Naive thymus-derived CD4-positive, alpha-beta T cell (primary cell): ENCODE results near the gene CMC1. TPM values are rescaled to one million over a fixed set of nuclear protein-coding genes. Genes with fewer than 3 reads are reported as not detected.

Source experiments
- ATAC-seq: fragments of 150-1000 bp; cut with Tn5 transposase; 2 replicates; pipeline ENCODE4 v1.10.0; 2021; ENCODE audit warnings: mild to moderate bottlenecking, moderate library complexity
- CTCF ChIA-PET: fragments of 350-600 bp; sonication (Branson Sonifier 250); formaldehyde crosslinking; loops from one replicate; lab custom pipeline; 2021; ENCODE audit warnings: antibody characterized with exemption; lab: Charles Lee
- POLR2A ChIA-PET: fragments of 350-600 bp; sonication (Branson Sonifier 250); formaldehyde crosslinking; loops from one replicate; lab custom pipeline; 2021; ENCODE audit warnings: antibody characterized with exemption, inconsistent platforms; lab: Charles Lee
- DNase-seq, 9 donors: peaks; one replicate each; pipeline versions ENCODE4 v3.0.0 to v3.0.0-alpha.2; 2020 to 2022; ENCODE audit warnings: mixed read lengths in 1 of 9
- H3K27ac ChIP-seq: one replicate; pipeline ENCODE4 v1.7.0; 2013; ENCODE audit warnings: mild to moderate bottlenecking, low read depth, low read length, moderate library complexity
- H3K27me3 ChIP-seq, 2 donors: one replicate each; pipeline ENCODE4 v1.7.0; 2013; ENCODE audit warnings: low read length in 2 of 2, mild to moderate bottlenecking in 2 of 2, moderate library complexity in 2 of 2; ENCODE audit not compliant: control insufficient read depth in 2 of 2, insufficient read depth in 2 of 2
- H3K36me3 ChIP-seq, 3 experiments: 1 replicate in 2 of 3; 2 replicates in 1 of 3; pipeline ENCODE4 v1.7.0; 2013; ENCODE audit warnings: low read length in 3 of 3, mild to moderate bottlenecking in 3 of 3, moderate library complexity in 1 of 3; ENCODE audit not compliant: insufficient read depth in 3 of 3, control insufficient read depth in 2 of 3
- H3K4me1 ChIP-seq, 2 donors: one replicate each; pipeline ENCODE4 v1.7.0; 2013; ENCODE audit warnings: low read length in 2 of 2, mild to moderate bottlenecking in 2 of 2, moderate library complexity in 1 of 2; ENCODE audit not compliant: control insufficient read depth in 2 of 2, insufficient read depth in 2 of 2
- H3K4me3 ChIP-seq: 2 replicates; pipeline ENCODE4 v1.7.0; 2013; ENCODE audit warnings: mild to moderate bottlenecking, low read length
- H3K9me3 ChIP-seq, 3 experiments: 1 replicate in 2 of 3; 2 replicates in 1 of 3; pipeline ENCODE4 v1.7.0; 2013; ENCODE audit warnings: low read length in 3 of 3; ENCODE audit not compliant: control insufficient read depth in 2 of 3
- H3K27ac Mint-ChIP-seq, 9 donors: one replicate each; pipeline ENCODE4 v1.8.0; 2020 to 2022; ENCODE audit warnings: mixed read lengths in 9 of 9, mild to moderate bottlenecking in 8 of 9, moderate library complexity in 5 of 9, inconsistent platforms in 2 of 9
- H3K27me3 Mint-ChIP-seq, 5 donors: one replicate each; pipeline ENCODE4 v1.8.0; 2021 to 2022; ENCODE audit warnings: mixed read lengths in 5 of 5, mild to moderate bottlenecking in 1 of 5
- H3K36me3 Mint-ChIP-seq, 5 donors: one replicate each; pipeline ENCODE4 v1.8.0; 2020 to 2022; ENCODE audit warnings: mixed read lengths in 5 of 5, mild to moderate bottlenecking in 3 of 5, inconsistent platforms in 1 of 5
- H3K4me1 Mint-ChIP-seq, 7 donors: one replicate each; pipeline ENCODE4 v1.8.0; 2020 to 2022; ENCODE audit warnings: mixed read lengths in 7 of 7, mild to moderate bottlenecking in 3 of 7, inconsistent platforms in 1 of 7
- H3K4me3 Mint-ChIP-seq, 10 donors: one replicate each; pipeline ENCODE4 v1.8.0; 2020 to 2022; ENCODE audit warnings: mild to moderate bottlenecking in 10 of 10, mixed read lengths in 10 of 10, moderate library complexity in 6 of 10, inconsistent platforms in 2 of 10
- H3K9me3 Mint-ChIP-seq, 11 donors: one replicate each; pipeline ENCODE4 v1.8.0; 2020 to 2022; ENCODE audit warnings: mixed read lengths in 11 of 11, mild to moderate bottlenecking in 4 of 11, inconsistent platforms in 1 of 11, moderate library complexity in 1 of 11
- intact Hi-C, 2 donors: fragments of 100-400 bp; cut with micrococcal nuclease; formaldehyde crosslinking; loops; one replicate each; pipeline ENCODE4 v1.15.1; 2023
- polyA plus RNA-seq, 2 donors: library from polyadenylated mRNA; unstranded; fragments of 300-500 nt; fragmentation: Illumina TruSeq; gene quantifications; one replicate each; pipeline ENCODE4 v1.2.3, GENCODE V29; 2021
- total RNA-seq, 6 experiments: library from RNA in 5 of 6; stranded (reverse) in 5 of 6; gene quantifications; 1 replicate in 5 of 6; 2 replicates in 1 of 6; pipeline ENCODE4 v1.2.3 and lab custom pipeline; 2021 to 2026

The CMC1 gene
- total and polyA plus RNA-seq, 7 experiments from 2014 or later = 11.0 to 35.2 (median 15.5) TPM

GRCh38 chr3:28287046-28287445, 45.6 kb downstream of the CMC1 start:
- POLR2A ChIA-PET = no interaction called here
- Histone ChIP-seq H3K9me3 (no peaks in the 10 kb centered on the region), H3K27ac (no peak overlapping the region), H3K4me1 (peaks cover 0 to 11% of the 10 kb centered on the region in 2 donors), H3K4me3 (no peak overlapping the region), H3K27me3 (no peaks in the 10 kb centered on the region), H3K36me3 (no peaks in the 10 kb centered on the region)
- peaks cover 5 to 27% (median 13%) of the 10 kb centered on the region in 7 donors for H3K4me1 Mint-ChIP-seq
- H3K9me3 Mint-ChIP-seq = peaks cover 0 to 4% (median 0%) of the 10 kb centered on the region in 11 donors
- no peaks in the 10 kb centered on the region for H3K27me3 Mint-ChIP-seq
- no peak overlapping the region for H3K27ac Mint-ChIP-seq
- CTCF ChIA-PET = interaction anchor here (0.6 to 4.1 kb wide), 6 partner anchors 41 to 581 kb away, joined by 3 to 22 read pairs (median 6); partner anchors contain the start of gene EOMES
- no peak for ATAC-seq
- peaks cover 0 to 17% (median 12%) of the 10 kb centered on the region in 5 donors for H3K36me3 Mint-ChIP-seq
- H3K4me3 Mint-ChIP-seq = peak overlapping the region in 1 of 10 donors; percentile 66
- intact Hi-C loops = loop anchor here in 1 of 2 donors (2.0 to 5.0 kb wide), 3 partner anchors 30 to 200 kb away; no protein-coding TSS in a partner anchor
- no peak for DNase-seq

- H3K27ac ChIP-seq = no peak overlapping the region
- no peak overlapping the region for H3K27ac Mint-ChIP-seq
Observed at GRCh38 chr3:28290863-28291300, 49.5 kb downstream of the CMC1 start.

GRCh38 chr3:28291577-28291976, 50.2 kb downstream of the CMC1 start:
- ChIA-PET POLR2A (no interaction called here), CTCF (no interaction called here)
- no peak overlapping the region for H3K4me3 ChIP-seq
- peaks cover 0 to 20% of the 10 kb centered on the region in 2 donors for H3K4me1 ChIP-seq
- H3K27ac ChIP-seq = no peak overlapping the region
- no peaks in the 10 kb centered on the region for H3K27me3 Mint-ChIP-seq
- peaks cover 15 to 30% (median 23%) of the 10 kb centered on the region in 7 donors for H3K4me1 Mint-ChIP-seq
- H3K36me3 Mint-ChIP-seq = peaks cover 0 to 25% (median 12%) of the 10 kb centered on the region in 5 donors
- H3K4me3 Mint-ChIP-seq = peak overlapping the region in 1 of 10 donors; percentile 74
- H3K9me3 Mint-ChIP-seq = peaks cover 0 to 4% (median 0%) of the 10 kb centered on the region in 11 donors
- DNase-seq (no peak), ATAC-seq (no peak)
- no peaks in the 10 kb centered on the region for H3K36me3 ChIP-seq
- no peaks in the 10 kb centered on the region for H3K27me3 ChIP-seq
- peak overlapping the region in 1 of 9 donors; percentile 32 for H3K27ac Mint-ChIP-seq
- intact Hi-C loops = no loop called here
- no peaks in the 10 kb centered on the region for H3K9me3 ChIP-seq

More at GRCh38 chr3:28290863-28291300, 49.5 kb downstream of the CMC1 start:
- Histone ChIP-seq H3K27me3 (no peaks in the 10 kb centered on the region), H3K4me3 (no peak overlapping the region), H3K36me3 (no peaks in the 10 kb centered on the region), H3K4me1 (peaks cover 0 to 15% of the 10 kb centered on the region in 2 donors), H3K9me3 (no peaks in the 10 kb centered on the region)
- POLR2A ChIA-PET = no interaction called here
- Mint-ChIP-seq H3K9me3 (peaks cover 0 to 4% (median 0%) of the 10 kb centered on the region in 11 donors), H3K4me1 (peaks cover 13 to 32% (median 22%) of the 10 kb centered on the region in 7 donors), H3K27me3 (no peaks in the 10 kb centered on the region), H3K36me3 (peaks cover 0 to 25% (median 12%) of the 10 kb centered on the region in 5 donors), H3K4me3 (no peak overlapping the region)
- DNase-seq (no peak), ATAC-seq (no peak)
- CTCF ChIA-PET = no interaction called here
- intact Hi-C loops = no loop called here

GRCh38 chr3:28292622-28293021, 51.2 kb downstream of the CMC1 start:
- Histone ChIP-seq H3K27me3 (no peaks in the 10 kb centered on the region), H3K4me1 (peaks cover 0 to 20% of the 10 kb centered on the region in 2 donors), H3K36me3 (no peaks in the 10 kb centered on the region), H3K9me3 (no peaks in the 10 kb centered on the region), H3K27ac (no peak overlapping the region), H3K4me3 (peak overlapping the region; percentile 8)
- H3K27me3 Mint-ChIP-seq = no peaks in the 10 kb centered on the region
- no peak for DNase-seq
- no peak overlapping the region for H3K27ac Mint-ChIP-seq
- peak overlapping the region in 2 of 10 donors; percentile 3 to 74 for H3K4me3 Mint-ChIP-seq
- ChIA-PET POLR2A (interaction anchor here (0.7 kb wide), 1 partner anchor 1107 kb away, joined by 3 read pairs; no protein-coding TSS in a partner anchor), CTCF (interaction anchor here (0.7 kb wide), 1 partner anchor 35 kb away, joined by 3 read pairs; no protein-coding TSS in a partner anchor)
- peaks cover 18 to 30% (median 21%) of the 10 kb centered on the region in 7 donors for H3K4me1 Mint-ChIP-seq
- peaks cover 0 to 29% (median 17%) of the 10 kb centered on the region in 5 donors for H3K36me3 Mint-ChIP-seq
- no peak for ATAC-seq
- intact Hi-C loops = no loop called here
- peaks cover 0 to 4% (median 0%) of the 10 kb centered on the region in 11 donors for H3K9me3 Mint-ChIP-seq

GRCh38 chr3:28294667-28295413, 53.4 kb downstream of the CMC1 start:
- Mint-ChIP-seq H3K36me3 (peaks cover 0 to 29% (median 15%) of the 10 kb centered on the region in 5 donors), H3K9me3 (peaks cover 0 to 4% (median 0%) of the 10 kb centered on the region in 11 donors), H3K27me3 (no peaks in the 10 kb centered on the region), H3K4me3 (peak overlapping the region in 1 of 10 donors; percentile 23), H3K4me1 (peaks cover 18 to 30% (median 21%) of the 10 kb centered on the region in 7 donors), H3K27ac (peak overlapping the region in 2 of 9 donors; percentile 14 to 75)
- H3K4me1 ChIP-seq = peaks cover 0 to 20% of the 10 kb centered on the region in 2 donors
- ChIA-PET CTCF (interaction anchor here (0.6 to 0.7 kb wide), 3 partner anchors 53 to 569 kb away, joined by 3 to 4 read pairs (median 3); partner anchors contain the start of gene CMC1), POLR2A (no interaction called here)
- no peaks in the 10 kb centered on the region for H3K27me3 ChIP-seq
- DNase-seq = no peak
- H3K27ac ChIP-seq = no peak overlapping the region
- H3K4me3 ChIP-seq = peak overlapping the region; percentile 19
- no peaks in the 10 kb centered on the region for H3K36me3 ChIP-seq
- no peaks in the 10 kb centered on the region for H3K9me3 ChIP-seq
- no peak for ATAC-seq
- intact Hi-C loops = no loop called here

GRCh38 chr3:28295898-28296490, 54.6 kb downstream of the CMC1 start:
- Histone ChIP-seq H3K27ac (no peak overlapping the region), H3K36me3 (no peaks in the 10 kb centered on the region), H3K27me3 (no peaks in the 10 kb centered on the region), H3K4me1 (peaks cover 0 to 16% of the 10 kb centered on the region in 2 donors), H3K9me3 (no peaks in the 10 kb centered on the region), H3K4me3 (peak overlapping the region; percentile 19)
- peak overlapping the region in 2 of 9 donors; percentile 11 to 75 for H3K27ac Mint-ChIP-seq
- ChIA-PET POLR2A (interaction anchor here (0.7 kb wide), 2 partner anchors 14 to 835 kb away, joined by 3 read pairs; no protein-coding TSS in a partner anchor), CTCF (interaction anchor here (1.0 kb wide), 1 partner anchor 32 kb away, joined by 3 read pairs; no protein-coding TSS in a partner anchor)
- no peaks in the 10 kb centered on the region for H3K27me3 Mint-ChIP-seq
- DNase-seq (no peak), ATAC-seq (peak; percentile 24)
- peaks cover 0 to 26% (median 9%) of the 10 kb centered on the region in 5 donors for H3K36me3 Mint-ChIP-seq
- intact Hi-C loops = loop anchor here in 1 of 2 donors (2.0 kb wide), 1 partner anchor 21 kb away; no protein-coding TSS in a partner anchor
- H3K4me1 Mint-ChIP-seq = peaks cover 15 to 38% (median 22%) of the 10 kb centered on the region in 7 donors
- peak overlapping the region in 5 of 10 donors; percentile 2 to 51 (median 23) for H3K4me3 Mint-ChIP-seq
- H3K9me3 Mint-ChIP-seq = peaks cover 0 to 1% (median 0%) of the 10 kb centered on the region in 11 donors
